ENCODE results near the gene APBA1. TPM values are rescaled to one million over a fixed set of nuclear protein-coding genes. Genes with fewer than 3 reads are reported as not detected.
"Not testable (repeated sequence)": the region's sequence is repeated elsewhere in the genome, so short reads cannot be mapped to it uniquely, and the experiment has no call there.

APBA1 gene
- total and polyA plus RNA-seq, 4 donors: 0.95 to 8.1 (median 2.8) TPM

DNA sequence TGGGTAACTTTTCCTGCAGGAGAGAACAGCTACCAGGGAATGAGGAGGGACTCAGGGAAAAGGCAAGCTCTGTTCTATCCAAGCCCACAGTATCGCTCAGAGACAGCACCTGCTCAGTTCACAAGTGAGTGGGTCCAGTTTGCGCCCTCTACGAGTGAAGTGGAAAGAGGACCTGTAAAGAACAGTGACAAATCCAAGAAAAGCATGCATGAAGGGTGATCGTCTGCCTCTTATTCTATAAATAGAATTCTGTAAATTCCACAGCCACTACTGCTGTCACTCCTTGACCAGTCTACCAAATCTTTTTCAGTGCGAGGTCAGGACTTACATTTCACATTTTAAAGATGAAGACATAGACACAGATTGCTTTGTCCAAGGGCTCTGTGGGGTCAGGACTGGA is 229.7 kb downstream of the APBA1 start:
- Histone ChIP-seq H3K9me3 (ENCODE audit: control insufficient read depth in 4 of 4, insufficient read depth in 3 of 4, low read length in 3 of 4) (peaks cover 0 to 4% (median 0%) of the 10 kb centered on the region in 4 donors), H3K27me3 (ENCODE audit: control insufficient read depth in 3 of 3, insufficient read depth in 3 of 3, low read length in 2 of 3) (no peaks in the 10 kb centered on the region), H3K4me3 (no peak overlapping the region), H3K4me1 (ENCODE audit: control insufficient read depth in 5 of 5, insufficient read depth in 5 of 5, low read length in 5 of 5) (no peaks in the 10 kb centered on the region), H3K9ac (ENCODE audit: insufficient read depth in 1 of 2, low read length in 2 of 2) (no peak overlapping the region), H3K36me3 (ENCODE audit: control insufficient read depth in 4 of 4, insufficient read depth in 4 of 4, low read length in 4 of 4) (peaks cover 0 to 10% (median 2%) of the 10 kb centered on the region in 4 donors), H3K27ac (ENCODE audit: low read depth in 1 of 2, low read length in 1 of 2) (no peak overlapping the region)
- no peak for DNase-seq
- WGBS, 2 donors: 73 to 84% methylated on average over 5 of the region's 5 CpGs
- ATAC-seq (ENCODE audit: insufficient read depth, low FRiP score): no peak
- TF ChIP-seq, protein P1, sequence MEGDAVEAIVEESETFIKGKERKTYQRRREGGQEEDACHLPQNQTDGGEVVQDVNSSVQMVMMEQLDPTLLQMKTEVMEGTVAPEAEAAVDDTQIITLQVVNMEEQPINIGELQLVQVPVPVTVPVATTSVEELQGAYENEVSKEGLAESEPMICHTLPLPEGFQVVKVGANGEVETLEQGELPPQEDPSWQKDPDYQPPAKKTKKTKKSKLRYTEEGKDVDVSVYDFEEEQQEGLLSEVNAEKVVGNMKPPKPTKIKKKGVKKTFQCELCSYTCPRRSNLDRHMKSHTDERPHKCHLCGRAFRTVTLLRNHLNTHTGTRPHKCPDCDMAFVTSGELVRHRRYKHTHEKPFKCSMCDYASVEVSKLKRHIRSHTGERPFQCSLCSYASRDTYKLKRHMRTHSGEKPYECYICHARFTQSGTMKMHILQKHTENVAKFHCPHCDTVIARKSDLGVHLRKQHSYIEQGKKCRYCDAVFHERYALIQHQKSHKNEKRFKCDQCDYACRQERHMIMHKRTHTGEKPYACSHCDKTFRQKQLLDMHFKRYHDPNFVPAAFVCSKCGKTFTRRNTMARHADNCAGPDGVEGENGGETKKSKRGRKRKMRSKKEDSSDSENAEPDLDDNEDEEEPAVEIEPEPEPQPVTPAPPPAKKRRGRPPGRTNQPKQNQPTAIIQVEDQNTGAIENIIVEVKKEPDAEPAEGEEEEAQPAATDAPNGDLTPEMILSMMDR (IDR thresholded peaks at IDR 0.05; ENCODE audit: control extremely low read depth, extremely low read depth): no peak

DNA sequence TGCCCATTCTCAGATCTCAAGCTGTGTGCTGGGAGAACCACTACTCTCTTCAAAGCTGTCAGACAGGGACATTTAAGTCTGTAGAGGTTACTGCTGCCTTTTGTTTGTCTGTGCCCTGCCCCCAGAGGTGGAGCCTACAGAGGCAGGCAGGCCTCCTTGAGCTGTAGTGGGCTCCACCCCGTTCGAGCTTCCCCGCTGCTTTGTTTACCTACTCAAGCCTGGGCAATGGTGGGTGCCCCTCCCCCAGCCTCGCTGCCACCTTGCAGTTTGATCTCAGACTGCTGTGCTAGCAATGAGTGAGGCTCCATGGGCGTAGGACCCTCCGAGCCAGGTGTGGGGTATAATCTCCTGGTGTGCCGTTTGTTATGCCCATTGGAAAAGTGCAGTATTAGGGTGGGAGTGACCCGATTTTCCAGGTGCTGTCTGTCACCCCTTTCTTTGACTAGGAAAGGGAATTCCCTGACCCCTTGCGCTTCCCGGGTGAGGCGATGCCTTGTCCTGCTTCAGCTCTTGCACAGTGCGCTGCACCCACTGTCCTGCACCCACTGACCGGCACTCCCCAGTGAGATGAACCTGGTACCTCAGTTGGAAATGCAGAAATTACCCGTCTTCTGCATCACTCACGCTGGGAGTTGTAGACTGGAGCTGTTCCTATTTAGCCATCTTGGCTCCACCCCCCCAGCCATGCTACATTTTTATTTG is 231.8 kb downstream of the APBA1 start:
- H3K4me3 ChIP-seq; ATAC-seq (ENCODE audit: insufficient read depth, low FRiP score); H3K27ac ChIP-seq (ENCODE audit: low read depth in 1 of 2, low read length in 1 of 2); H3K9me3 ChIP-seq (ENCODE audit: control insufficient read depth in 4 of 4, insufficient read depth in 3 of 4, low read length in 3 of 4); DNase-seq; H3K27me3 ChIP-seq (ENCODE audit: control insufficient read depth in 3 of 3, insufficient read depth in 3 of 3, low read length in 2 of 3); H3K4me1 ChIP-seq (ENCODE audit: control insufficient read depth in 5 of 5, insufficient read depth in 5 of 5, low read length in 5 of 5); H3K9ac ChIP-seq (ENCODE audit: insufficient read depth in 1 of 2, low read length in 2 of 2); H3K36me3 ChIP-seq (ENCODE audit: control insufficient read depth in 4 of 4, insufficient read depth in 4 of 4, low read length in 4 of 4): not testable (repeated sequence)
- WGBS, 2 donors: 86 to 93% methylated on average over 15 of the region's 15 CpGs

DNA sequence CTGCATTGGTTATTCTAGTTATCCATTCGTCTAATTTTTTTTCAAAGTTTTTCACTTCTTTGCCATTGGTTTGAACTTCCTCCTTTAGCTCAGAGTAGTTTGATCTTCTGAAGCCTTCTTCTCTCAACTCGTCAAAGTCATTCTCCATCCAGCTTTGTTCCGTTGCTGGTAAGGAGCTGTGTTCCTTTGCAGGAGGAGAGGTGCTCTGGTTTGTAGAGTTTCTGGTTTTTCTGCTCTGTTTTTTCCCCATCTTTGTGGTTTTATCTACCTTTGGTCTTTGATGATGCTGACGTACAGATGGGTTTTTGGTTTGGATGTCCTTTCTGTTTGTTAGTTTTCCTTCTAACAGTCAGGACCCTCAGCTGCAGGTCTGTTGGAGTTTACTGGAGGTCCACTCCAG is 232.5 kb downstream of the APBA1 start:
- DNase-seq; ATAC-seq (ENCODE audit: insufficient read depth, low FRiP score); H3K27me3 ChIP-seq (ENCODE audit: control insufficient read depth in 3 of 3, insufficient read depth in 3 of 3, low read length in 2 of 3); H3K4me1 ChIP-seq (ENCODE audit: control insufficient read depth in 5 of 5, insufficient read depth in 5 of 5, low read length in 5 of 5); H3K4me3 ChIP-seq; H3K27ac ChIP-seq (ENCODE audit: low read depth in 1 of 2, low read length in 1 of 2); H3K36me3 ChIP-seq (ENCODE audit: control insufficient read depth in 4 of 4, insufficient read depth in 4 of 4, low read length in 4 of 4); H3K9ac ChIP-seq (ENCODE audit: insufficient read depth in 1 of 2, low read length in 2 of 2); H3K9me3 ChIP-seq (ENCODE audit: control insufficient read depth in 4 of 4, insufficient read depth in 3 of 4, low read length in 3 of 4): not testable (repeated sequence)
- 89 to 93% methylated on average over 4 of the region's 4 CpGs for WGBS, 2 donors

DNA sequence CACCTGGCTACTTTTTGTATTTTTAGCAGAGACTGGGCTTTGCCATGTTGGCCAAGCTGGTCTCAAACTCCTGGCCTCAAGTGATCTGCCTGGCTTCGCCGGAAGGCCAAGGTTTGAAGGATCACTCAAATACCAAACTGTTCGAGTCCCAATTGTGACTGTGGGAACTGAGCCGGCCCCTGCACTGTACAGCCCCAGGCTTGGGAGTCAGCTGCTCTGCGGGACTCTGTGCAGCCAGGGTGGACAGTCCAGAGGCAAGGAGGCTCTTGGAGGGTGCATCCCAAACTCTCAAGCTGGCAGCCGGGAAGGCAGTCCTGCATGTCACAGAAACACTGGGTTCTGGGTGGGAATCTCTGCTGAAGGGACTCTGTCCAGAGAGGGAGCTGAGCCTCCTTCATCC is 238.2 kb downstream of the APBA1 start:
- Histone ChIP-seq H3K9ac (ENCODE audit: insufficient read depth in 1 of 2, low read length in 2 of 2) (no peak overlapping the region), H3K4me1 (ENCODE audit: control insufficient read depth in 5 of 5, insufficient read depth in 5 of 5, low read length in 5 of 5) (no peaks in the 10 kb centered on the region), H3K27ac (ENCODE audit: low read depth in 1 of 2, low read length in 1 of 2) (no peak overlapping the region), H3K36me3 (ENCODE audit: control insufficient read depth in 4 of 4, insufficient read depth in 4 of 4, low read length in 4 of 4) (peaks cover 0 to 5% (median 2%) of the 10 kb centered on the region in 4 donors), H3K27me3 (ENCODE audit: control insufficient read depth in 3 of 3, insufficient read depth in 3 of 3, low read length in 2 of 3) (no peaks in the 10 kb centered on the region), H3K9me3 (ENCODE audit: control insufficient read depth in 4 of 4, insufficient read depth in 3 of 4, low read length in 3 of 4) (peaks cover 0 to 1% (median 0%) of the 10 kb centered on the region in 4 donors), H3K4me3 (no peak overlapping the region)
- DNase-seq (no peak), ATAC-seq (ENCODE audit: insufficient read depth, low FRiP score) (no peak)
- TF ChIP-seq, protein P1 (IDR thresholded peaks at IDR 0.05; ENCODE audit: control extremely low read depth, extremely low read depth): no peak
- 94 to 95% methylated on average over 6 of the region's 6 CpGs for WGBS, 2 donors
